SK-N-SH treated with all-trans-retinoic acid at 6 μM for 48 hours (cell line): ENCODE data around the gene RBM39.

Experiments
- POU6F1 ChIP-seq: fragments of 250-450 bp; sonication (Bioruptor Pico); IDR thresholded peaks from 2 replicates; pipeline ENCODE4 v1.8.0; 2021; ENCODE audit warnings: low read depth, mild to moderate bottlenecking, moderate library complexity, borderline replicate concordance
- TCF4 ChIP-seq: fragments of 250-450 bp; sonication (Bioruptor Pico); IDR thresholded peaks from 2 replicates; pipeline ENCODE4 v1.8.0; 2021; ENCODE audit warnings: mild to moderate bottlenecking, moderate library complexity, borderline replicate concordance
- ZC3H10 ChIP-seq: fragments of 250-450 bp; sonication (Bioruptor Pico); IDR thresholded peaks from 2 replicates; pipeline ENCODE4 v1.5.1; 2021; ENCODE audit warnings: mild to moderate bottlenecking, moderate library complexity

GRCh38 chr20:35734374-35734773 is 7.7 kb downstream of the RBM39 start:
- no peak for TF ChIP-seq ZC3H10 (CRISPR knock-in tag)
- no peak for TF ChIP-seq POU6F1 (CRISPR knock-in tag)
- TF ChIP-seq TCF4 = no peak
